Adrenal gland (tissue), 5 donors: ENCODE measurements around the gene IFIT2.
"Not testable (repeated sequence)": the region's sequence is repeated elsewhere in the genome, so short reads cannot be mapped to it uniquely, and the experiment has no call there.

Experiments
- CTCF ChIP-seq, 6 experiments: fragments of 450-650 bp in 4 of 6; fragments of 200-600 bp in 2 of 6; sonication (generic) in 1 of 6; IDR thresholded peaks; 1 replicate in 5 of 6; 2 replicates in 1 of 6; pipeline versions ENCODE4 v1.5.1 to v1.8.0; 2016 to 2021; ENCODE audit warnings: antibody characterized with exemption in 6 of 6, mild to moderate bottlenecking in 2 of 6, moderate library complexity in 1 of 6
- POLR2A ChIP-seq, 2 donors: fragments of 450-650 bp; IDR thresholded peaks; one replicate each; pipeline ENCODE4 v1.6.1; 2017; ENCODE audit warnings: antibody characterized with exemption in 2 of 2, mild to moderate bottlenecking in 2 of 2, moderate library complexity in 1 of 2
- donor health status: DM: no; HTN: no; CAD: no.

GRCh38 chr10:89285303-89285702, 16.5 kb upstream of the IFIT2 start:
- TF ChIP-seq POLR2A, CTCF (IDR thresholded peaks at IDR 0.05): not testable (repeated sequence)
